ENCODE measurements around the gene MINPP1. TPM values are rescaled to one million over a fixed set of nuclear protein-coding genes. Genes with fewer than 3 reads are reported as not detected.

MINPP1 gene
- total RNA-seq, 4 donors from 2014 or later, result 9.7 to 20.1 (median 10.1) TPM

DNA sequence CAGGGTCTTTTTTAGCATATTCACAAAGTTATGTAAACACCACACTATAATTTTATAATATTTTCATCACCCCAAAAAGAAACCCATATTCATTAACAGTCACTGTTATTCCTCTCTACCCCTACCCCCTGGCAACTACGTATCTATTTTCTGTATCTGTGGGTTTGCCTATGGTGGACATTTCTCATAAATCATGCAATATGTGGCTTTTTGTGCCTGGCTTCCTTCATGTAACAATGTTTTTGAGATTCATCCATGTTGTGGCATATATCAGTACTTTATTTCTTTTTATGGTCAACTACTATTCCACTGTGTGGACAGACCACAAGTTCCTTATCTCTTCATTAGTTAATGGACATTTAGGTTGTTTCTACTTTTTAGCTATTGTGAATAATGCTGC, 95.9 kb downstream of the MINPP1 start:
- ATAC-seq, result no peak
- no peaks in the 10 kb centered on the region for H3K36me3 ChIP-seq
- 50 to 69% methylated on average over 1 of the region's 1 CpG for WGBS, 2 donors (ENCODE audit: low coverage in 1 of 2)
- H3K27ac ChIP-seq, result no peak overlapping the region
- H3K4me3 ChIP-seq, result no peak overlapping the region
- no peaks in the 10 kb centered on the region for H3K27me3 ChIP-seq
- no peak for TF ChIP-seq EP300 (IDR thresholded peaks at IDR 0.05)
- no peak for TF ChIP-seq CTCF (IDR thresholded peaks at IDR 0.05)
- no peak for TF ChIP-seq POLR2AphosphoS5 (IDR thresholded peaks at IDR 0.05)
- TF ChIP-seq POLR2A (IDR thresholded peaks at IDR 0.05), result no peak
- no peaks in the 10 kb centered on the region for H3K4me1 ChIP-seq
- H3K9me3 ChIP-seq, result no peaks in the 10 kb centered on the region

Other genes starting within 250 kb of the MINPP1 start
- 1 to 10 TPM; 2.8 to 3.7 (median 2.9) TPM for gene NUTM2D, start 147.1 kb upstream of the MINPP1 start, total RNA-seq
- 10 to 100 TPM in 3 of 4 donors, 1 to 10 TPM in 1; 4.4 to 20.1 (median 14.1) TPM for gene PAPSS2, start 155.0 kb downstream of the MINPP1 start, total RNA-seq

All from gastroesophageal sphincter (tissue), 4 donors.